Gastrocnemius medialis (tissue), 4 donors: ENCODE results near the gene PLA2G4A. TPM values are rescaled to one million over a fixed set of nuclear protein-coding genes. Genes with fewer than 3 reads are reported as not detected.

Experiments used
- ATAC-seq, 2 donors: fragments of 150-250 bp; one replicate each; pipeline ENCODE4 v1.9.1; 2016
- DNase-seq, 2 donors: peaks; one replicate each; pipeline ENCODE4 v3.0.0-alpha.2; 2019
- H3K27ac ChIP-seq, 4 donors: fragments of 200-600 bp; sonication (generic); 1 replicate in 1 of 4; 2 replicates in 3 of 4; pipeline ENCODE4 v1.5.1; 2016 to 2018; ENCODE audit warnings: mild to moderate bottlenecking in 2 of 4, moderate library complexity in 1 of 4
- H3K27me3 ChIP-seq, 3 donors: fragments of 200-600 bp; sonication (generic) in 2 of 3; 1 replicate in 1 of 3; 2 replicates in 2 of 3; pipeline versions ENCODE4 v1.5.1 to v1.6.0; 2016 to 2019; ENCODE audit warnings: mild to moderate bottlenecking in 1 of 3, moderate library complexity in 1 of 3
- H3K36me3 ChIP-seq, 2 donors: fragments of 200-600 bp; sonication (generic) in 1 of 2; one replicate each; pipeline ENCODE4 v1.5.1; 2017 to 2018
- H3K4me1 ChIP-seq, 2 donors: fragments of 200-600 bp; sonication (generic) in 1 of 2; one replicate each; pipeline ENCODE4 v1.5.1; 2016 to 2017; ENCODE audit warnings: mild to moderate bottlenecking in 2 of 2
- H3K4me3 ChIP-seq, 4 donors: fragments of 200-600 bp; sonication (generic) in 3 of 4; 1 replicate in 1 of 4; 2 replicates in 3 of 4; pipeline ENCODE4 v1.5.1; 2016 to 2019; ENCODE audit warnings: mild to moderate bottlenecking in 2 of 4
- H3K9me3 ChIP-seq, 3 donors: fragments of 200-600 bp; sonication (generic) in 2 of 3; 1 replicate in 1 of 3; 2 replicates in 2 of 3; pipeline ENCODE4 v1.5.1; 2016 to 2019
- CTCF ChIP-seq, 5 experiments: fragments of 450-650 bp in 3 of 5; fragments of 200-600 bp in 2 of 5; sonication (generic) in 2 of 5; IDR thresholded peaks in 4 of 5; conservative IDR thresholded peaks in 1 of 5; 1 replicate in 4 of 5; 2 replicates in 1 of 5; pipeline ENCODE4 v1.5.1; 2016 to 2019; ENCODE audit warnings: antibody characterized with exemption in 5 of 5, mild to moderate bottlenecking in 3 of 5, moderate library complexity in 3 of 5
- POLR2A ChIP-seq, 2 donors: fragments of 450-650 bp; IDR thresholded peaks; one replicate each; pipeline ENCODE4 v1.6.1; 2017; ENCODE audit warnings: antibody characterized with exemption in 2 of 2, mild to moderate bottlenecking in 2 of 2, moderate library complexity in 2 of 2
- in situ Hi-C, 4 donors: fragments of 200-750 bp; cut with MboI; loops; one replicate each; pipeline versions ENCODE4 v1.15.0 to v1.8.0; 2017; ENCODE audit warnings: low sequenced_read_pairs in 4 of 4
- intact Hi-C: fragments of 100-400 bp; cut with DNase I; formaldehyde crosslinking; loops from one replicate; pipeline ENCODE4 v1.15.1; 2023; ENCODE audit warnings: low total_unique reads
- total RNA-seq, 4 donors: library from RNA; depleted of rRNA; stranded (reverse); fragments of >200 nt; gene quantifications; one replicate each; pipeline versions ENCODE4 v1.1.0 to v1.2.3, GENCODE V29; 2016

PLA2G4A gene
- total RNA-seq, 4 donors from 2014 or later, result 0.44 to 0.95 (median 0.75) TPM

GRCh38 chr1:186783193-186783592, 45.6 kb upstream of the PLA2G4A start:
- no peaks in the 10 kb centered on the region for H3K27me3 ChIP-seq
- no peaks in the 10 kb centered on the region for H3K9me3 ChIP-seq
- no peak for ATAC-seq
- H3K36me3 ChIP-seq, result no peaks in the 10 kb centered on the region
- TF ChIP-seq POLR2A (IDR thresholded peaks at IDR 0.05) (no peak), CTCF (IDR thresholded peaks at IDR 0.05 in 4 of 5, conservative IDR thresholded peaks at IDR 0.05 in 1 of 5) (no peak)
- H3K4me1 ChIP-seq, result no peaks in the 10 kb centered on the region
- H3K4me3 ChIP-seq, result no peak overlapping the region
- in situ Hi-C loops (no loop called here), intact Hi-C loops (no loop called here)
- no peak overlapping the region for H3K27ac ChIP-seq
- DNase-seq, result no peak

GRCh38 chr1:186785503-186785902, 43.2 kb upstream of the PLA2G4A start:
- ATAC-seq, result no peak
- in situ Hi-C loops, result no loop called here
- no peak overlapping the region for H3K27ac ChIP-seq

GRCh38 chr1:186790101-186790500, 38.6 kb upstream of the PLA2G4A start:
- intact Hi-C loops, result no loop called here
- no peak for TF ChIP-seq POLR2A (IDR thresholded peaks at IDR 0.05)
- no peak for TF ChIP-seq CTCF (IDR thresholded peaks at IDR 0.05 in 4 of 5, conservative IDR thresholded peaks at IDR 0.05 in 1 of 5)
- H3K4me1 ChIP-seq, result no peaks in the 10 kb centered on the region
- H3K27me3 ChIP-seq, result no peaks in the 10 kb centered on the region
- in situ Hi-C loops, result no loop called here
- ATAC-seq (no peak), DNase-seq (no peak)
- H3K4me3 ChIP-seq, result no peak overlapping the region
- H3K9me3 ChIP-seq, result no peaks in the 10 kb centered on the region
- H3K27ac ChIP-seq, result no peak overlapping the region
- no peaks in the 10 kb centered on the region for H3K36me3 ChIP-seq

More at GRCh38 chr1:186785503-186785902, 43.2 kb upstream of the PLA2G4A start:
- Histone ChIP-seq H3K4me1 (no peaks in the 10 kb centered on the region), H3K4me3 (no peak overlapping the region), H3K36me3 (no peaks in the 10 kb centered on the region), H3K27me3 (no peaks in the 10 kb centered on the region), H3K9me3 (no peaks in the 10 kb centered on the region)
- no peak for DNase-seq
- TF ChIP-seq CTCF (IDR thresholded peaks at IDR 0.05 in 4 of 5, conservative IDR thresholded peaks at IDR 0.05 in 1 of 5) (no peak), POLR2A (IDR thresholded peaks at IDR 0.05) (no peak)
- intact Hi-C loops, result no loop called here

GRCh38 chr1:186792870-186793581, 35.7 kb upstream of the PLA2G4A start:
- intact Hi-C loops, result no loop called here
- Histone ChIP-seq H3K4me3 (no peak overlapping the region), H3K4me1 (no peaks in the 10 kb centered on the region), H3K36me3 (no peaks in the 10 kb centered on the region), H3K9me3 (no peaks in the 10 kb centered on the region), H3K27ac (no peak overlapping the region), H3K27me3 (no peaks in the 10 kb centered on the region)
- TF ChIP-seq POLR2A (IDR thresholded peaks at IDR 0.05) (no peak), CTCF (IDR thresholded peaks at IDR 0.05 in 4 of 5, conservative IDR thresholded peaks at IDR 0.05 in 1 of 5) (no peak)
- ATAC-seq (no peak), DNase-seq (no peak)
- in situ Hi-C loops, result no loop called here

- ATAC-seq (no peak), DNase-seq (no peak)
- in situ Hi-C loops (no loop called here), intact Hi-C loops (no loop called here)
- TF ChIP-seq POLR2A (IDR thresholded peaks at IDR 0.05) (no peak), CTCF (IDR thresholded peaks at IDR 0.05 in 4 of 5, conservative IDR thresholded peaks at IDR 0.05 in 1 of 5) (no peak)
- H3K36me3 ChIP-seq, result no peaks in the 10 kb centered on the region
- H3K27me3 ChIP-seq, result no peaks in the 10 kb centered on the region
- no peaks in the 10 kb centered on the region for H3K4me1 ChIP-seq
- H3K27ac ChIP-seq, result no peak overlapping the region
- H3K4me3 ChIP-seq, result no peak overlapping the region
- H3K9me3 ChIP-seq, result no peaks in the 10 kb centered on the region
These were observed 35.2 kb upstream of the PLA2G4A start for GRCh38 chr1:186793582-186793927.
